Measurements from ENCODE around the gene SNTB2.

DNA sequence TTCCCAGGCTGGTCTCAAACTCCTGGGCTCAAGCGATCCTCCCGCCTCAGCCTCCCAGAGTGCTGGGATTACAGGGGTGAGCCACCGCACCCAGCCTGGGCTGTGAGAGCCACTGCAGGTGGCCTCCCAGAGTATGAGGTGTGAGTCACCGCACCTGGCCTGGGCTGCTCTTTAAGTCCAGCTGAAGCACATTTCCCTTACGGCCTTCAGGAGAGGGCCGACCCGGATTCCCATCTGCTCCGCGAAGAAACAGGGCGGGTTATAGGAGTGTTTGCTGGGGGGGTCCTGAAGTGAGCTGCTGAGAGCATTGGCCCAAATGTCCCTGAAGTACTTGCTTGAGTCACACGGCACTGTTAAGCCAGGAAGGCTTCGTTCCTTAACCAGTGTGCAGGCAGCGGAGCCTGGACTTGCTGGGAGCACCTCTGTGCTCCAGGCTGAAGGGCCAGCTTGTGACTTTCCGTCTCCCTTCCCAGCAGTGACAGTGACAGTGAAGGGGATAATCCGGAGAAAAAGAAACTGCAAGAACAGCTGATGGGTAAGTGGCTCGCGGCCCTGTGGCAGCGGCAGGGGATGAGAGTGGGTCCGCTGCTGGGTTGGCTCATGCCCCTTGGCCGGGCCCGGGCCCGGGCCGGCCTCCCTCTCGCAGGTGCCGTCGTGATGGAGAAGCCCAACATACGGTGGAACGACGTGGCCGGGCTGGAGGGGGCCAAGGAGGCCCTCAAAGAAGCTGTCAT lies 131.4 kb downstream of the SNTB2 start:
- TF ChIP-seq, protein P1, sequence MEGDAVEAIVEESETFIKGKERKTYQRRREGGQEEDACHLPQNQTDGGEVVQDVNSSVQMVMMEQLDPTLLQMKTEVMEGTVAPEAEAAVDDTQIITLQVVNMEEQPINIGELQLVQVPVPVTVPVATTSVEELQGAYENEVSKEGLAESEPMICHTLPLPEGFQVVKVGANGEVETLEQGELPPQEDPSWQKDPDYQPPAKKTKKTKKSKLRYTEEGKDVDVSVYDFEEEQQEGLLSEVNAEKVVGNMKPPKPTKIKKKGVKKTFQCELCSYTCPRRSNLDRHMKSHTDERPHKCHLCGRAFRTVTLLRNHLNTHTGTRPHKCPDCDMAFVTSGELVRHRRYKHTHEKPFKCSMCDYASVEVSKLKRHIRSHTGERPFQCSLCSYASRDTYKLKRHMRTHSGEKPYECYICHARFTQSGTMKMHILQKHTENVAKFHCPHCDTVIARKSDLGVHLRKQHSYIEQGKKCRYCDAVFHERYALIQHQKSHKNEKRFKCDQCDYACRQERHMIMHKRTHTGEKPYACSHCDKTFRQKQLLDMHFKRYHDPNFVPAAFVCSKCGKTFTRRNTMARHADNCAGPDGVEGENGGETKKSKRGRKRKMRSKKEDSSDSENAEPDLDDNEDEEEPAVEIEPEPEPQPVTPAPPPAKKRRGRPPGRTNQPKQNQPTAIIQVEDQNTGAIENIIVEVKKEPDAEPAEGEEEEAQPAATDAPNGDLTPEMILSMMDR (conservative IDR thresholded peaks at IDR 0.05; ENCODE audit: low read depth, low read length) = no peak
- TF ChIP-seq BHLHE40 (IDR thresholded peaks at IDR 0.05; ENCODE audit: low read depth, low read length) (no peak), NFE2L2 (IDR thresholded peaks at IDR 0.05; ENCODE audit: low read depth, low read length) (no peak), POLR2A (IDR thresholded peaks at IDR 0.05; ENCODE audit: low read depth, low read length) (no peak), SMC3 (IDR thresholded peaks at IDR 0.05; ENCODE audit: low read depth, low read length) (no peak), CHD1 (IDR thresholded peaks at IDR 0.05; ENCODE audit: low read depth, low read length) (no peak), CEBPB (IDR thresholded peaks at IDR 0.05; ENCODE audit: low read depth, low read length) (no peak), RAD21 (IDR thresholded peaks at IDR 0.05; ENCODE audit: low read length) (no peak)
- TF ChIP-seq, protein P2, sequence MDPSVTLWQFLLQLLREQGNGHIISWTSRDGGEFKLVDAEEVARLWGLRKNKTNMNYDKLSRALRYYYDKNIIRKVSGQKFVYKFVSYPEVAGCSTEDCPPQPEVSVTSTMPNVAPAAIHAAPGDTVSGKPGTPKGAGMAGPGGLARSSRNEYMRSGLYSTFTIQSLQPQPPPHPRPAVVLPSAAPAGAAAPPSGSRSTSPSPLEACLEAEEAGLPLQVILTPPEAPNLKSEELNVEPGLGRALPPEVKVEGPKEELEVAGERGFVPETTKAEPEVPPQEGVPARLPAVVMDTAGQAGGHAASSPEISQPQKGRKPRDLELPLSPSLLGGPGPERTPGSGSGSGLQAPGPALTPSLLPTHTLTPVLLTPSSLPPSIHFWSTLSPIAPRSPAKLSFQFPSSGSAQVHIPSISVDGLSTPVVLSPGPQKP (IDR thresholded peaks at IDR 0.05; ENCODE audit: borderline replicate concordance, low read depth, low read length) = no peak

All from IMR-90 (cell line).